HG02610 (cell line): ENCODE measurements around the gene P2RY11.

Experiments used
- ATAC-seq: cut with Tn5 transposase; IDR thresholded peaks from one replicate; pipeline ENCODE4 v1.9.1; 2021; ENCODE audit warnings: mild to moderate bottlenecking, moderate library complexity; ENCODE audit not compliant: unreplicated experiment

The P2RY11 gene

DNA sequence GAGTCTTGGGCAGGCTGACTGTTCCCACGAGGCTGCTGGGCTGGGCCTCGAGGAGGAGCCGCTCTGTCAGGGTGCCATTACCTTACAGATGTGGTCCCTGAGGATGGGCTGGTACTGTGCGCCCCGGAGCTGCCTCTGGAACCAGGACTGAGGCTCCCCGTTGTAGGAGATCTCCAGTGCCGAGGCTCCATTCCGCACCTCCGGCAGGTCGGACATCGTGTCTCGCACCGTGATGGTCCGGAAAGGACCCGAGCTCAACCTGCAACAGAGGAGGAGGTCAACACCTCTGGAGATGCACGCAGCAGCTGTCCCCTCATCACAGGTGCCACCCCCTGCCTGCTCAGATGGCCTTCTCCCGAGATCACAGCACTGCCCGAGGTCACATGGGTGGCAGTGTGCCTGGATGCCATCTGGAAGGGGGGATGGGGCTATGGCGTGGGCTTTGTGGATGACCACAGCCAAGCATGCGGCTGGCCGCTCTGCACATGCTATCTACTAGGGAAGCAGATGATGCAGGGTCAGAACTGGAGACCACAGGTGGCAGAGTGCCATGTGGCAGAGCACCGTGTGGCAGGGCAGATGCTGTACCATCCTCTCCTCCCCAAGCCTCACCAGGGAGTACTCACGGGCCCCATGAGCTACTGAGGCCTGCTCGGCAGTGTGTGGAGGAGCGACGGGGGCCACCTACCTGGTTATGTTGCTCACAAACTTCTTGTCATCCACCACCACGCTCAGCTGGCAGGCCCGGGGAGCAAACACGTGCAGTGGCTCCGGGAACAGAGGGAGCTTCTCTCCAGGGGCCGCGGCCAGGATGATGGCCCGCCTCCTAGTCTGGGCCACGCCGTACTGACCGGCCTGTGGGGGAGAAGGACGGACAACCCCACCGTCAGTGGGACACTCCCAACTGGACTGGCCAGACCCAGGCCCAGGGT lies 26.5 kb downstream of the P2RY11 start:
- no peak for ATAC-seq

DNA sequence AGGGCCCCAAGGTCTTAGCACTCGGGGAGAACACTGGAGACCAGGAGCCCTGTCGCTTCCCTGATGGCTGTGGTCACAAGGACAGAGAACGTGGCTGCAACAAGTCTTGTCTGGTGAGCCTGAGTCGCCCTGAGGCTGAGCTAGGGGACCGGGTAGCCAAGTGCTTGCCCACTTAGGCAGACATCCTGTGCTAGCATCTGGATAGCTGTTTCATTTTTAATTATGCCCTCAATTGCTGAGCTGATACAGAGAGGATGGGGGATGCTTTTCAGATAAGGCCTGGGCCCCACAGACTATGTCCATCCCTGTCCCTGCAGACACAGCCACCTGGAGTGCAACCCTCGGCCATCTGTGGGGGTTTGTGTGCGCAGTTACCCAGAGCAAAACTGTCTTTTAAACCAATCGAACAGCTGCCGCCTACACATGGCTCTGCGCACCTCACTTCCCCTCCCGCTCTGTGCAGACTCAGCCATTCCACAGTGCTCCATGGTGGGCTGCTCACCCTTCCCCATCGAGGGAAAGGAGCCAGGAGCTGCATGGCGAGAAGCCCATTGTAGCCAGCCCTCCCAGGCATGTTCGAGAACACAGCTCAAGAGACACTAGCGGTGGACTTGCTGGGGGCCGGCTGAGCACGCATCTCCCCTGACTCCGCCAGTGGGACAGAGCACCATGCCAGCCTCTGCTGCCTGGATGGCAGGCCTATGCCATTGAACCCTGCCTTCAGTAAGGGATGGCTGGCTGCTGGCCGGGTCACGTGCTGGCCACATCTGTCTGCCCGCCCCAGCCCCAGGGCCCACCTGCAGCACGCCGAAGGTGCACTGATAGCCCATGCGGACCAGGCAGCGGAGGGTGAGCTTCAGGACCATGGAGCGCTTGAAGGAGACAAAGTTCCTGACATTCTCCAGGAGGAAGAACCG lies 27.6 kb downstream of the P2RY11 start:
- ATAC-seq, result no peak

DNA sequence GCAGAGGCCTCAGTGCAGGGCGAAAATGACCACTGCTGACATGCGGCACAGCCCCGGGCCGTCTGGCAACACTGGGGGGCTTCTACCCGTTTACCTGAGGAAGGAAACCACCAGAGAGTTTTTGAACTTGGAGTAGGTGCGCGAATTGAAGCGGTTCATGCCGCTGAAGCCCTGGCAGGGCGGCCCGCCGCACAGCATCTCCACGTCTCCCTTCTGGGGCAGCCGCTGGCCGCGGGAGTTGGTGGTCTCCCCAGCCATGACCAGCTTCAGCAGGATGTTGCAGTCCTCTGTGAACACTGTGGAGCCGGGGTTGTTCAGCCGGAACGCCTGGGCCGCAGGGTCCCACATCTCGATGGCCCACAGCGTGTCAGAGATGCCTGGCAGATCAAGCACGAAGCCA lies 28.5 kb downstream of the P2RY11 start:
- ATAC-seq, result no peak

DNA sequence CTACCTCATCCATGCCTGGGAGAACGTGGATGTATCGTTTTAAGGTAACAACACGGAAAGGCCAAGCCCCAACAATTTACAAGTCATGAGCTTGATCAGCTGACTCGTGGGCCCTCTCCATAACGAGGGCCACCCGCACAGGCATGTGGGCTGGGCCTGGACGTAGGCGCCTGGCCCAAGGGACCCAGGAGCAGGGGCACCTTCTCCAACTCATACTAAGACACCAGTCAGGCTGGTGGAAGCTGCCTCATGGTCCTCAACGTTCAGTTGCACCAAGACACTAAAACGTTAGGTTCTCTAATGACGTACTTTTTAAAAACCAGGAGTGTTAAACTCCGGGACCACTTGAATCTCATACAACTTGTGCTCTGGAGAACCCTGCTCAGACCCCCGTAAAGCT lies 30.0 kb downstream of the P2RY11 start:
- ATAC-seq, result no peak

DNA sequence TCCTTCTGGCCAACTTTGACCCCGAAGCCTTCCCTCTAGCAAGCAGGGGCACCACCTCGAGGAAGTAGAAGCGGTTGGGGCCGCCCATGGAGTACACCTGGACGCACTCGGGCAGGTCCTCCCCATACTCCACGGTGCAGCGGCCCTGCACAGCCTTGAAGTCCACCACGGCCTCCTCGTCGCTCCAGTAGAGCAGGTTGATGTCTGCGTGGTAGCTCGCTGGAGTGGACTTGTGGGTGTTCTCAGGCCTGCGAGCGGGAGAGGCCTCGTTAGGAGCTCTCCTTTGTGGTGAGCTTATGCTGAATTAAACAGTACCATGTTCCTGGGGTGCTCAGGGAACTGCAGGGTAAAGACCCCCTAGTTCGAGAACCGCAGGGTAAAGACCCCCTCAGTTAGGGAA lies 30.5 kb downstream of the P2RY11 start:
- no peak for ATAC-seq

DNA sequence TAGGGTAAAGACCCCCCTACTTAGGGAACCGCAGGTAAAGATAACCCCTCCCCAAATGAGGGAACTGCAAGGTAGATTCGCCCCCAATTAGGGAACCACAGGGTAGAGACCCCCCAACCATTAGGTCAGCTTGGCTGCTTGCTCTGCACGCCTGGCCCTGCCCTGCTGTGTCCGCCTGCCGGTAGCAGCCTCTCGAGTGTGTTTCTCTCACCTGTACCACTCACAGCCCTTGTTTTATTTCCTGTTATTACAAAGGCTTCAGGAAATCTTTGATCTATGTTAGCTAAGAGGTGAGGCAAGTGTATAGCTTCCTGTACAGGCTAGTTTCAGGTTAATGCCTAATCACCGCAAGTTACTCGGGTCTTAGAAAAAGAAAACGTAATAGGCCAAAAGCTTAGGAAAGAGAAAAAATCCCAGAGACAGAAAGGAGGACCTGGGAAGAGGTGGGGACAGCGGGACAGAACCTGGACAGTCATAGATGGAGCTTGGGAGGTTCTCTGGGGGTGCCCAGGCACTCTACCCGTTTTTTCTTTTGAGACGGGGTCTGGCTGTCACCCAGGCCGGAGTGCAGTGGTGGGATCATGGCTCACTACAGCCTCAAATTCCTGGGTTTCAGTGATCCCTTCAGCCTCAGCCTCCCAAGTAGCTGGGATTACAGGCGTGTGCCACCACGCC lies 31.3 kb downstream of the P2RY11 start:
- ATAC-seq, result no peak

DNA sequence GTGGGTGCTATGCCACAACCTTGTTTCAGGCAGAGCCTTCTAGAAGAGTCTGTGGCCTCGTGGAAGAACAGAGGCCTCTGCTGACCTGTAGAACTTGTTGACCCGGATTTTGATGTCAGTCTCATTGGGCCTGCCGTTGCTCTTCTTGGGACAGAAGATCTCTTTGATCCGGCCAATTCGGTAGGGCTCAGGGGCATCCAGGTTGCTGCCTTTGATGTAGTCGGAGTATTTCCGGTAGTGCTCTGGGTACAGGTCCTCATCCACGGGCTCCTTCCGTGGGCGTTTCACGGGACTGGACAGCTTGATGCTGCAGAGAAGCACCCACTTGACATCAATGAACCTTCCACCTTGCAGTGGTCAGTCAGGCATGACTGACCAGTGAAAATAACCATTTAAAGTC lies 32.2 kb downstream of the P2RY11 start:
- no peak for ATAC-seq

DNA sequence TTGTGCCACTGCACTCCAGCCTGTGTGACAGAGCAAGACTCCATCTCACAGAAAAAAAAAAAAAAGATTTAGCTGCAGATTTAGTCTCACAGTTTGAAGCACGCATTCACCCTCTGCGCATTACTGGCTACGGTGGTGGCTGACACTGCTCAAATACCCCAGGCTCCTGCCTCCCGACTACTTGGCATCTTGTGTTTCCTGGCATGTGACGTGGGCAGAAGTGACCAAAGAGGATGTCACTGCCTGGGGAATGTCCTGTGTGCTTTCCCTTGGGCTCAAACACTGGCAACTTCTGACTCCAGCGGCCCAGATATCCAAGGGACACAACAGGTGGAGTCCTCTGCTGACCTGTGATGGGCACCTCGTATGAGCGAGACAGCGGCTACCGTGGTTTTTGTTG lies 32.9 kb downstream of the P2RY11 start:
- ATAC-seq, result no peak

DNA sequence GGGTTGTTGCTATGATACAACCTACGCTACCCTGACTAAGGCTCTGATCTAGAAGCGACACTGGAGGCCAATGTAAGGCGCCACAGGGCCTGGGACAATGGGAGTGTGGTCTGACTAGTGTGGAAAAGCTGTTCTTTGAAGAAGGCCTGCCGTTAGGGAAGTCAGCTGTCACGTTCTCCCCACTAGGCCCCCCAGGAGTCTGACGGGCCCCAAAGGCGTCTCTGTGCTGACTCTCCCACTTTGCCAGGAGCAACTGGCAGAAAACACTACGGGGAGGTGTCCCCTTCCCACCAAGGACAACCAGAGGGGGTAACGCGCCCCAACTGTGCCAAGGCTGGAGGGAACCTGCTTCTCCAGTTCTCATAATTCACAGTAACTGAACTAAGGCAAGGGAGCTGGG lies 33.5 kb downstream of the P2RY11 start:
- no peak for ATAC-seq

DNA sequence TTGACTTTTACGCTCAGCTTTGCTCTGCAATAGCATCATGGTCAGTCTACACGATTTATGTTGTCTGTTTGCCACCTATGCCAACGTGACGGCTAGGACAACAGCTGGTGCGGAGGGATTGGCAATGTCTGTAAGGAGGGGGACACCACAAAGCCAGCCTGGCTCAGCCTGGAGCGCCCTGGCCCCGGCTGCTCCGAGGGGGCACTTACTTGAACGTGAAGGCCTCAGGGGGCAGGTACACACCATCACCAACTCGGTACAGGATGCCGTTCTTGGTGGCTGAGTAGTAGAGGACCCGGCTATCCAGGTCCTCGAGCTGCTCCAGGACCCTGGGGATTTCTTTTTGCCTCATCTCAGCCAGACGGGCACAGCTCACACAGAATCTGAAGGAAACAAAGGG lies 34.6 kb downstream of the P2RY11 start:
- no peak for ATAC-seq

DNA sequence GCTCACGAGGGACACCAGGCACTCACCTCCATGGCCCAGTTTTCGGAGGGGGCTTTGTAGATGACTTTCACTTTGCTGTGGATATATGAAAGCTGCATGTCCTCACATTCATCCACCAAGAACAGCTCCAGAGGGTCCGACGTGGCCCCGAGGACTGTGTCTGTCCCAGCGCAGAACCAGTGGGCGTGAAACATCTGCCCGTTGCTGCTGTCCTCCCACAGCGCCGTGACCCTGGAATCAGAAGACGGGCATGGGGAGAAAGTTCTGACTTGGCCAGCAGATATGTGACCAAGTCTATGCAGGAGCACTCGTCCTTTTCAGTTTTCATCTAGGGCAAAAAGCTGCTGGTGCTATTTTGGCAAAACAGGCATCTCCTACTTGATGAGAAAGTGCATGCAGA lies 37.9 kb downstream of the P2RY11 start:
- no peak for ATAC-seq

DNA sequence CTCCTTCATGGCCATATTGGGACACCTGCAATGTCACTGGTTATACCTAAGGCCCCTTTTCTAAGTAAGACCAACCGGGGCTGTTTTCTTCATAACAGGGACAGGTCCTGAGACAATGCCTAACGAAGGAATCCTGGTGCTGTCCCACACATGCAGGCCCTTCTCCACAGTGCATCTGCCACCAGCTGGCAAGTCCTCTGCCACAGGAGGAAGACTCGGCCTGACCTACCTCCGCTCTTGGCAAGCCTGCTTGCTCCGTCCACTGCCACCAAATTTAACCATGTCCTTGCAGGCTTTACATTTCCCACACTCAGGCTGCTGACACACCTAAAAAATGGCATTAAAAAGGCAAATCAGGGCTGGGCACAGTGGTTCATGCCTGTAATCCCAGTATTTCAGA lies 40.0 kb downstream of the P2RY11 start:
- no peak for ATAC-seq

DNA sequence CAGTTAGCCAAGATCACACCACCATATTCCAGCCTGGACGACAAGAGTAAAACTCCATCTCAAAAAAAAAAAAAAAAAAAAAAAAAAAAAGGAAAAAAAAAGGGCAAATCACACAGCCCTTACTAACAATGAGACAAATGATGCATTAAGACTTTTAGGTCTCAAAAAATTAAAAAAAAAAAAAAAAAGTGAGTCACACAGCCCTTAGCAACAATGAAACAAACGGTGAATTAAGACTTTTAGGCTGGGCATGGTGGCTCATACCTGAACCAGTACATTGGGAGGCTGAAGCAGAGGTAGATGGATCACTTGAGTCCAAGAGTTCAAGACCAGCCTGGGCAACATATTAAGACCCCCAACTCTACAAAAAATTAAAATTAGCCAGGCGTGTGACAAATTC lies 40.6 kb downstream of the P2RY11 start:
- ATAC-seq, result no peak

DNA sequence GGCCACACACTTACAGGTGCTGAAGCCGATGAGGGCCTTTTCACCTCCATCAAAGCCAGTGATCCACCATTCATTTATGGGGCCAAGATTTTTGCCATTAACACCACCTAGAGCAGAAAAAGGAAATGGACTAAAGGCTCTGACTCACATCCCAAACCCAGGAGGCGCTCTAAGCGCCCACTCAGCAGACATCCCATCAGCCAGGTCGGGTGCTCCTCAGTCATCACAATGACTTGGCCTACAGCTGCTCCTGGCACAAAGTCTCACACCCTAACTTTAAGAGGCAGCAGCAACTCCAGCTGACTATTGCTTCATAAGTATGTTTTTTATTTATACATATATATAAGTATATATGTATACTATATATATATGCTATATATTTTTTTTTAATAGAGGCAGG lies 44.3 kb downstream of the P2RY11 start:
- no peak for ATAC-seq

DNA sequence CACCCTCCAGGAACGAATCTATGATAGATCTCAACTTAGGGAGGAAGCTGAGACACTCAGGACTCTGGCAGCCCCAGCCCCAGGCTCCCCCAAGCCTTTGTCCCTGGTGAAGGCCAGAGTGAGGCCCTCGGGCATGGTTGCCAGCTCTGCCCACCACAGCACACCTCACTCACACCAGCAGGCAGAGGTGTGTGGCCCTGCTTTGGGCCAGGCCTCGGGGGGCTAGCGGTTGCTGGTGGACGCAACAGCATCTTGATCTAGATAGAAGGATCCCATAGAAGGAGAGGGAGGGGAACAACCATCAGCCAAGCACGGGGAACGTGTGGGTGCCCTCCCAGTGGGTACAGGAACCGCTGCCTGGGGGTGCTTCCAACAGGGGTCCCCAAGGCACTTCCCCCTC lies 46.6 kb downstream of the P2RY11 start:
- no peak for ATAC-seq

DNA sequence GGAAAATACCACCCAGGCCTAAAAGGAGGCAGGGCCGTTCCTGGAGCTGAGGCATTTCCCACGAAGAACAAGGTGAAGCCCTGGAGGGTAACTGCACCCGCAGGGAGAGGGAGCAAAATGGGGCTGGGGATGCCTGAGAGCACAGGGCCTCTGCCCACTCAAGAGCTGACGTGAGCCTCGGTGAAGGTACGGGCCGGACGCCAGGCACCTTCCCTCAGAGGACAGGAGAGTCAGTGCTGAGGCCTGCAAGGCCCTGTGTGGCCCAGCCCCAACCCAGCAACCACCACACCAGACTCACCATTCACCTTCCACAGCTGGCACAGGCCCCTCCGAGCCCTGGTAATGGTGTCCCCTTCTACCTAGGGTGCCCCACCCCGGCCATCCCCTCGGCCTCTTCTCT lies 47.0 kb downstream of the P2RY11 start:
- no peak for ATAC-seq

DNA sequence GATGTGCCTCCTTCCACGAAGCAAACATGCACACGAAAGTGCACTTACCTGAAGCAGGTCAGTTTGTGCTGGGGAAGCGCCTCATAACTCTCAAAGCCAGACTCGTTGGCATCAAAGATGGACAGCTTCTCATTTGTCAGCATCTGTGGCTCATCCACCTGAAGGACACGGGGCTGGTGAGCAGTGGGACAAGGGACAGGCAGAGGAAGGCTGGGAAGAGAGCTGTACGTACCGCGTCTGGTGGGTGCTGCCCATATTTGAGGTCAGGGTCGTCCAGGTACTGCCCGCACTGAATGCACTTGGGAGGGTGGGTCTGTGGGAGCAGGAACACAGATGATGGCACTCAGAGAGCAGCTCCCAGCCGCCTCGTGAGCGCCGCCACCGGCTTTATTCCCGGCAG lies 48.1 kb downstream of the P2RY11 start:
- ATAC-seq, result no peak

DNA sequence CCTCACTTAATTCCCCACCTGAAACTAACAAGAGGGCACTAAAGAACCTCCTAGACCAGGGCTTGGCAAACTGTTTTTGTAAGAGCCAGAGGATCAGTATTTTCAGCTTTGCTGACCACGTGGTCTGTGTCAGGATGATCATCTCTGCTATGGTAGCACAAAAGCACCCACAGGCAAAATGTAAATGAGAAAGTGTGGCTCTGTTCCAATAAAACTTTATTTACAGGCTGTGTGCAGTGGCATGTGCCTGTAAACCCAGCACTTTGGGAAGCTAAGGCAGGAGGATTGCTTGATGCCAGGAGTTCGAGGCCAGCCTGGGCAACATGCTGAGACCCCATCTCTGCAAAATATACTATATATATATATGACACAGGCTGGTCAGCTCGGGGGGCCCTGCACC lies 52.0 kb downstream of the P2RY11 start:
- no peak for ATAC-seq
